ENCODE measurements around the gene NFIA.

DNA sequence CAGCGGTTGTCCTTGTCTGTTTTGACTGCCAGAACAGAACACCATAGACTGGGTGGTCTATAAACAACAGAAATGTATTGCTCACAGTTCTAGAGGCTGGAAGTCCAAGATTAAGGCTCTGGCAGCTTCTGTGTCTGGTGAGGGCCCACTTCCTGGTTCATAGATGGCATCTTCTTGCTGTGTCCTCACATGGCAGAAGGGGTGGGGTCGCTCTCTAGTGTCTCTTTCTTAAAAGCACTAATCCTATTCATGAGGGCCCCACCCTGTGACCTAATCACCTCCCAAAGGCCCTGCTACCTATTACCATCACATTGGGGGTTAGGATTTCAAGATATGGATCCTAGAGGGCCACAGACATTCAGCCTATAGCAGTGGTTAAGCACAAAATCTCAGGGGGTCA is 304.4 kb downstream of the NFIA start:
- no peak for TF ChIP-seq POLR2AphosphoS5 (IDR thresholded peaks at IDR 0.05; ENCODE audit: borderline replicate concordance, low read depth, low read length)
- no peak for TF ChIP-seq EZH2 (IDR thresholded peaks at IDR 0.05)
